ENCODE results near the gene RNF208. TPM values are rescaled to one million over a fixed set of nuclear protein-coding genes. Genes with fewer than 3 reads are reported as not detected.
"Not testable (repeated sequence)": the region's sequence is repeated elsewhere in the genome, so short reads cannot be mapped to it uniquely, and the experiment has no call there.

The RNF208 gene
- total RNA-seq, 1 donor, result 0.45 TPM

DNA sequence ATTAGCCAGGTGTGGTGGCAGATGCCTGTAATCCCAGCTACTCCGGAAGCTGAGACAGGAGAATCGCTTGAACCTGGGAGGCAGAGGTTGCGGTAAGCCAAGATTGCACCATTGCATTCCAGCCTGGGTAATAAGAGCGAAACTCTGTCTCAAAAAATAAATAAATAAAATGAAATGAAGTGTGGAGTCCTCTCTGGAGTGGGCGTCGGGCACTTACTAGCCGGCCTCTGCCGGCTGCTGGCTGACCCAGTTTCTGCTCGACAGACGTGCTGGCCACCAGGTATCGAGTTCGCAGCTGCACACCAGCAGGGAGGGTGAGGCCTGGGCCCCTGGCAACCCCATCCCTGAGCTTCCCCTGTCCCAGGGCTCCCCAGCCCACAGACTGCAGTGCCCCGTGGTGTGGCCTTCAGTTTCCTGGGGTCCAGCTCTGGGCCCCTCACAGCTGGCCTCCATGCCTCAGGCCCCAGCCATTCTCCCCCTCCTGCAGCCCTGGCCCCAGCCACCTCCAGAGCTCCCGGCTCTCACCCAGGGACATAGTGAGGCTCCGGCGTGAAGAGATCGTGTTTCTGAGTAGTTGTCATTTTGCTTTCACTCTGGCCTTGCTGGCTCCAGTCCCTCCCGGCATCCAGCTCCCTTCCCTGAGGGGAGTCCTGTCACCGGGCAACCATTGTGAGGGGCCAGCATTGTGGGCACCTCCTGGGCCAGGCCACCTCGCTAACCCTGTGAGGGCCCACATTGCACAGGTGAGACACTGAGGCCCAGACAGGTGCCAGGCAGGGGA lies 25.3 kb upstream of the RNF208 start:
- no peak overlapping the region for H3K4me3 ChIP-seq (ENCODE audit: low read depth, low read length)
- TF ChIP-seq, protein P1, sequence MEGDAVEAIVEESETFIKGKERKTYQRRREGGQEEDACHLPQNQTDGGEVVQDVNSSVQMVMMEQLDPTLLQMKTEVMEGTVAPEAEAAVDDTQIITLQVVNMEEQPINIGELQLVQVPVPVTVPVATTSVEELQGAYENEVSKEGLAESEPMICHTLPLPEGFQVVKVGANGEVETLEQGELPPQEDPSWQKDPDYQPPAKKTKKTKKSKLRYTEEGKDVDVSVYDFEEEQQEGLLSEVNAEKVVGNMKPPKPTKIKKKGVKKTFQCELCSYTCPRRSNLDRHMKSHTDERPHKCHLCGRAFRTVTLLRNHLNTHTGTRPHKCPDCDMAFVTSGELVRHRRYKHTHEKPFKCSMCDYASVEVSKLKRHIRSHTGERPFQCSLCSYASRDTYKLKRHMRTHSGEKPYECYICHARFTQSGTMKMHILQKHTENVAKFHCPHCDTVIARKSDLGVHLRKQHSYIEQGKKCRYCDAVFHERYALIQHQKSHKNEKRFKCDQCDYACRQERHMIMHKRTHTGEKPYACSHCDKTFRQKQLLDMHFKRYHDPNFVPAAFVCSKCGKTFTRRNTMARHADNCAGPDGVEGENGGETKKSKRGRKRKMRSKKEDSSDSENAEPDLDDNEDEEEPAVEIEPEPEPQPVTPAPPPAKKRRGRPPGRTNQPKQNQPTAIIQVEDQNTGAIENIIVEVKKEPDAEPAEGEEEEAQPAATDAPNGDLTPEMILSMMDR (IDR thresholded peaks at IDR 0.05; ENCODE audit: insufficient read depth, low read length), result no peak
- no peak for DNase-seq (ENCODE audit: low read depth)

DNA sequence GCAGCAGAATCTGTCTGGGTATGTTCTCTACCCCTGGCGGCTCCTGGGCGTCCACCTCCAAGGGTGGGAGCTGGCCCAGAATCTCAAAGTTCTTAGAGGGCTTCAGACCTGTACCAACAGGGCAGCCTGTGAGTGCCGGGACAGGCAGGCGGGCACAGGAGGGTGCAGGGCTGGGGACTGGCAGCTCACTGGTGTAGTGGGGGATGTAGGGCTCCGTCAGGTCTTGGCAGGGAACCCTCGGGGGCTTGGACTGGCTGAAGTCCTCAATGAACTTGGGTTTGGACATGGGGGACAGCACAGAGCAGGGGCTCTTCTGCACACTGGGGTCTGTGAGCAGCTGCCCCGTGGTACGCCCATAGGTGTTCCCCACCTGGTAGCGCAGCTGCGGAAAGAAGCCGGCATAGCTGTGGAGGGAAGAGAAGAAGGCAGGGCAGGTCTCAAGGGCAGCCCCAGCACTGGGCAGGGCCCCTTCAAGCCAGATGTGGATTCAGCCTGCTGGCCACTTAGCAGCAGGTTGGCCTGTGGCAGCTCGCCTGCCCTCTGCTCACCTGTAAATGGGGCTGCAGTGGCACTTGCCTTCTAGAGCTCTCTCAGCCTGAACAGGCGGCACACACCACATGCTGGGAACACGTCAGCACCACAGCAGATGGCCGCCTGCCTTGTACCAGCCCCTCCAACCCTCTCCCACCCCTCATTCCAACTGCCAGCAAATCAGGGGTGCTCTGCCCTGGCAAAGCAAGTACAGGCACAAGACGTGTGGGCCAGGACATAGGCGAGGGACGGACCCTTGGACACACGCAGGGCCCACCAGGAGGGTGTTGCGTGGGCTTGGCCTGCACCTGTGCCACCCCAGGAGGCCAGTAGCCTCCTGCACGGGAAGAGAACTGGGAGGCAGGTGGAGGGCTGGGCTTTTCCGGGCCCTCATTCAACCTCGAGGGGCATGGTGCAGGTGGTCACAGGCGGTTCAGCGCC lies 23.7 kb upstream of the RNF208 start:
- DNase-seq (ENCODE audit: low read depth), result no peak
- H3K4me3 ChIP-seq (ENCODE audit: low read depth, low read length), result no peak overlapping the region
- TF ChIP-seq, protein P1 (IDR thresholded peaks at IDR 0.05; ENCODE audit: insufficient read depth, low read length), result no peak

DNA sequence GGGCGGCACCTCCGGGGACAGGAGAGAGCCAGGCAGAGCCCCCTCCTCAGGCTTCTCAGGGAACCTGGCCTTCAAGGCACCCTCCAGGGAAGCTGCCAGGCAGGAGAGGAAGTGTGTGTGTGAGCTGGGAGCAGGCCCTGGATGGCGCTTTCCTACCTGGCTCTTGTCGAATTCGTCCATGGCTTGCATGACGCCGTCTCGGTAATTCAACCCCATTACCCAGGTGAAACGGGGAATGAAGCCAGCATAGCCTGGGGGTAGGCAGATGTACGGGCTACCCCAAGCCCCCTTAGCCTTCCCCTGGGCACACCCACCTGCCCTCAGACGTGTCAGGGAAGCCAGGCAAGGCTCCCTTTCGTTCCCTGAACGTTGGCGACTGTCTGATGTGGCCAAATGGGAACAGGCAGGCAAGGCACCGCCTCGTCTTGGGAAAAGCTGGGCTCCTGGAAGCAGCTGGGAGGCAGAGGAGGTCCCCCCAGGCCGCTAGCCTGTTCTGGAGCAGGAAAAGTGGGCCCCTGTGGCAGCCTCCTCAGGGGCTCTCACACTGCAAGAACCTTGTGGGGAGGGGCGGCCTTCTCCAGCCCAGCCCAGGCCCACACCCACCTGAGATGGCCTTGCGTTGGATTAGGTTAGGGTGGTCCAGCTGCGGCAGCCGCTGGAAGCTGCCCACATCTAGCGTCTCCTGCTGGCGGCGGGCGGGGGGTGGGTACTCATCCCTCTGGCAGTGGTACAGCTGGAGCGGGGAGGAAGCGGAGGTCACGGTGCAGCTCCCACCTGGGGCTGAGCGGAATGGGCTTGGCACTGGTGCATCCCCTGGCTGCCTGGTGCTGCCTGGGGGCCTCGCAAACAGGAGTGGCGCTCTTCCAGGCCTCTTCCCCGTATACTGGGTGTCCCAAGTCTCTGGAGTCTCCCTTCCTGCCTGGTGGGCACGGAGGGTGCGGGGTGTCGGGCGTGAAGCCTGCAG lies 22.7 kb upstream of the RNF208 start:
- DNase-seq (ENCODE audit: low read depth), result no peak
- TF ChIP-seq, protein P1 (IDR thresholded peaks at IDR 0.05; ENCODE audit: insufficient read depth, low read length), result no peak
- no peak overlapping the region for H3K4me3 ChIP-seq (ENCODE audit: low read depth, low read length)

DNA sequence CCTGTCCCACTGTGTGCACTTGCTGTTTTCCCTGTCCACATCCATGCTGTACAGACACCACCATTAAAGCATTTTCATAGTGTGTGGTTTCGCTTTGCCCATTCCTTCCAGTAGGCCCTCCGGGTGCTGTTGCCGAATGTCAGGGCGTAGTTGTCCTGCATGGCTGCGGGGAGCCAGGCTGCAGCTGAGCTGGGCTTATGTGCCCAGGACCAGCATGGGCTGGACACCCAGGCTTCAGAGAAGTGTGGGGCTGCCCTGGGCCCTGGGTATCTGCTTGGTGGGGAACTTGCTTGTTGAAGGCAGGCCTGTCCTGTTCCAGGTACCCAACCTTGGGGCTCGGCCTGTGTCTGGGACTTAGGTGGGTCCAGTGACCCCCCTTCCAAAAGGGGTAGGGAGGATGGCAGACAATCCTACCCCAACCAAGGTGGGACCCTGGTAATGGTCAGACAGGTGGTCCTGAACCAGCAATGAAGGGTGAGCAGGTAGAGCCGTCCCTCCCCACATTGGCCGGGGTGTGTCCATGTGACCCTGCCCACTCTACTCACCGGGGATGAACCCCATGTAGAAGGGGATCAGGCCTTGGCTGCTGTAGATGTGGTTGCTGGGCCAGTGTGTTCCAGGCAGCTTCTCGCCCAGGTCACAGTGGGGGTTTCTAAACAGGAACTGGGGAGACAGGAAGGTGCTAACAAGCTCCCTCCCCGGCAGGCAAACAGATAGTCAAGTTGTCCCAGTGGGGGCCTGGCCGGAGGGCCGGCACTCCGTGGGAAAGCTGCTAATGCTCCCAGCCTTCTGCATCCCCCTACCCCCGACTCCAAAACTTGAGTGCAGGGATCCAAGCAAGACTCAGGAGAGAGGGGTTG lies 21.8 kb upstream of the RNF208 start:
- H3K4me3 ChIP-seq (ENCODE audit: low read depth, low read length), result peak overlapping the region; percentile 37
- TF ChIP-seq, protein P1 (IDR thresholded peaks at IDR 0.05; ENCODE audit: insufficient read depth, low read length), result no peak
- DNase-seq (ENCODE audit: low read depth), result no peak

DNA sequence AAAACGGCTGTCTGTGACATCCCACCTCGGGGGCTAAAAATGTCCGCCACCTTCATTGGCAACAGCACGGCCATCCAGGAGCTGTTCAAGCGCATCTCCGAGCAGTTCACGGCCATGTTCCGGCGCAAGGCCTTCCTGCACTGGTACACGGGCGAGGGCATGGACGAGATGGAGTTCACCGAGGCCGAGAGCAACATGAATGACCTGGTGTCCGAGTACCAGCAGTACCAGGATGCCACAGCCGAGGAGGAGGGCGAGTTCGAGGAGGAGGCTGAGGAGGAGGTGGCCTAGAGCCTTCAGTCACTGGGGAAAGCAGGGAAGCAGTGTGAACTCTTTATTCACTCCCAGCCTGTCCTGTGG lies 21.2 kb upstream of the RNF208 start:
- peak overlapping the region; percentile 37 for H3K4me3 ChIP-seq (ENCODE audit: low read depth, low read length)
- DNase-seq (ENCODE audit: low read depth), result not testable (repeated sequence)

DNA sequence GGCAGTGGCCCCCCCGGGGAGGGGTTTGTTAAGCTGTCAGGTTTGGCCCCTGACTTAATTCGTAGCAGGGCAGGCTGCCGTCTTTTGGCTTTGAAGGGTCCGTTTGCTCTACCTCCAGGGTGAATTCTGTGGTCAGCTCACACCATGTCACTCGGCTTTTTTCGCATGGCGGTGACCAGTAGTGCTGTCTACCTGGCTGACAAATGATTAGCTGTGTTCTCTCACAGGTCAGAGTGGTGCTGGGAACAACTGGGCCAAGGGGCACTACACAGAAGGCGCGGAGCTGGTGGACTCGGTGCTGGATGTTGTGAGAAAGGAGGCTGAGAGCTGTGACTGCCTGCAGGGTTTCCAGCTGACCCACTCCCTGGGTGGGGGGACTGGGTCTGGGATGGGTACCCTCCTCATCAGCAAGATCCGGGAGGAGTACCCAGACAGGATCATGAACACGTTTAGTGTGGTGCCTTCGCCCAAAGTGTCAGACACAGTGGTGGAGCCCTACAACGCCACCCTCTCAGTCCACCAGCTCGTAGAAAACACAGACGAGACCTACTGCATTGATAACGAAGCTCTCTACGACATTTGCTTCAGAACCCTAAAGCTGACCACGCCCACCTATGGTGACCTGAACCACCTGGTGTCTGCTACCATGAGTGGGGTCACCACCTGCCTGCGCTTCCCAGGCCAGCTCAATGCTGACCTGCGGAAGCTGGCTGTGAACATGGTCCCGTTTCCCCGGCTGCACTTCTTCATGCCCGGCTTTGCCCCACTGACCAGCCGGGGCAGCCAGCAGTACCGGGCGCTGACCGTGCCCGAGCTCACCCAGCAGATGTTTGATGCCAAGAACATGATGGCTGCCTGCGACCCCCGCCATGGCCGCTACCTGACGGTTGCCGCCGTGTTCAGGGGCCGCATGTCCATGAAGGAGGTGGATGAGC lies 20.5 kb upstream of the RNF208 start:
- no peak for DNase-seq (ENCODE audit: low read depth)
- H3K4me3 ChIP-seq (ENCODE audit: low read depth, low read length), result peak overlapping the region; percentile 82
- TF ChIP-seq, protein P1 (IDR thresholded peaks at IDR 0.05; ENCODE audit: insufficient read depth, low read length), result no peak
